SK-N-SH treated with all-trans-retinoic acid at 6 μM for 48 hours (cell line): ENCODE measurements around the gene MYLIP.
A peak's percentile ranks its signal among the peaks of the same experiment; 100 is the strongest.

Experiments used
- ATAC-seq: fragments of 200-7000 bp; cut with Tn5 transposase; 3 replicates; pipeline ENCODE4 v1.9.1; 2020; ENCODE audit warnings: mild to moderate bottlenecking, moderate library complexity
- ARNTL ChIP-seq: fragments of 450-650 bp; formaldehyde crosslinking; IDR thresholded peaks from 2 replicates; pipeline ENCODE4 v1.5.0; 2020; ENCODE audit warnings: low read depth, mild to moderate bottlenecking, moderate library complexity, borderline replicate concordance
- BACH2 ChIP-seq: fragments of 250-450 bp; sonication (Bioruptor Pico); IDR thresholded peaks from 2 replicates; pipeline ENCODE4 v1.9.0; 2021; ENCODE audit warnings: mild to moderate bottlenecking, borderline replicate concordance
- ESRRG ChIP-seq: fragments of 250-450 bp; sonication (Bioruptor Pico); IDR thresholded peaks from 2 replicates; pipeline ENCODE4 v1.6.1; 2021; ENCODE audit warnings: mild to moderate bottlenecking
- GLIS3 ChIP-seq: fragments of 250-450 bp; sonication (Bioruptor Pico); IDR thresholded peaks from 2 replicates; pipeline ENCODE4 v1.5.0; 2020; ENCODE audit warnings: mild to moderate bottlenecking, moderate library complexity
- ISL1 ChIP-seq: fragments of 250-450 bp; sonication (Bioruptor Pico); IDR thresholded peaks from 2 replicates; pipeline ENCODE4 v2.1.2; 2022; ENCODE audit warnings: mild to moderate bottlenecking, moderate library complexity
- OSR1 ChIP-seq: fragments of 250-450 bp; sonication (Bioruptor Pico); IDR thresholded peaks from 2 replicates; pipeline ENCODE4 v1.8.0; 2022; ENCODE audit warnings: moderate library complexity, mild to moderate bottlenecking, inconsistent platforms
- PPARA ChIP-seq: fragments of 250-450 bp; sonication (Bioruptor Pico); IDR thresholded peaks from 2 replicates; pipeline ENCODE4 v1.5.0; 2020; ENCODE audit warnings: mild to moderate bottlenecking, borderline replicate concordance
- RARB ChIP-seq: fragments of 250-450 bp; sonication (Bioruptor Pico); IDR thresholded peaks from 2 replicates; pipeline ENCODE4 v1.8.0; 2021; ENCODE audit warnings: mild to moderate bottlenecking, moderate library complexity
- SNAI2 ChIP-seq: fragments of 250-450 bp; sonication (Bioruptor Pico); IDR thresholded peaks from 2 replicates; pipeline ENCODE4 v1.5.0; 2020; ENCODE audit warnings: mild to moderate bottlenecking, moderate library complexity
- TCF4 ChIP-seq: fragments of 250-450 bp; sonication (Bioruptor Pico); IDR thresholded peaks from 2 replicates; pipeline ENCODE4 v1.8.0; 2021; ENCODE audit warnings: mild to moderate bottlenecking, moderate library complexity, borderline replicate concordance
- TOX ChIP-seq: fragments of 250-450 bp; sonication (Bioruptor Pico); IDR thresholded peaks from 2 replicates; pipeline ENCODE4 v1.8.0; 2021; ENCODE audit warnings: mild to moderate bottlenecking, moderate library complexity, borderline replicate concordance
- ZC3H10 ChIP-seq: fragments of 250-450 bp; sonication (Bioruptor Pico); IDR thresholded peaks from 2 replicates; pipeline ENCODE4 v1.5.1; 2021; ENCODE audit warnings: mild to moderate bottlenecking, moderate library complexity
- ZFP3 ChIP-seq: fragments of 250-450 bp; sonication (Bioruptor Pico); IDR thresholded peaks from 2 replicates; pipeline ENCODE4 v1.5.0; 2020; ENCODE audit warnings: mild to moderate bottlenecking, moderate library complexity
- ZFP30 ChIP-seq: fragments of 450-650 bp; formaldehyde crosslinking; IDR thresholded peaks from 2 replicates; pipeline ENCODE4 v1.5.0; 2022; ENCODE audit warnings: mild to moderate bottlenecking, moderate library complexity
- ZNF565 ChIP-seq: fragments of 450-650 bp; formaldehyde crosslinking; conservative IDR thresholded peaks from 2 replicates; pipeline ENCODE4 v1.5.0; 2020; ENCODE audit warnings: low read depth, mild to moderate bottlenecking, moderate library complexity
- ZNF70 ChIP-seq: fragments of 450-650 bp; formaldehyde crosslinking; IDR thresholded peaks from 2 replicates; pipeline ENCODE4 v1.5.0; 2020; ENCODE audit warnings: mild to moderate bottlenecking, moderate library complexity
- ZNF8 ChIP-seq: fragments of 450-650 bp; formaldehyde crosslinking; IDR thresholded peaks from 2 replicates; pipeline ENCODE4 v1.5.0; 2020; ENCODE audit warnings: mild to moderate bottlenecking, moderate library complexity
- TF ChIP-seq, protein P1 (sequence below): fragments of 250-450 bp; sonication (Bioruptor Pico); IDR thresholded peaks from 2 replicates; pipeline ENCODE4 v1.5.1; 2020; ENCODE audit warnings: low read depth, mild to moderate bottlenecking, moderate library complexity
- TF ChIP-seq, protein P2 (sequence below): fragments of 250-450 bp; sonication (Bioruptor Pico); IDR thresholded peaks from 2 replicates; pipeline ENCODE4 v1.5.0; 2020; ENCODE audit warnings: mild to moderate bottlenecking, moderate library complexity
- TF ChIP-seq, protein P3 (sequence below): fragments of 250-450 bp; sonication (Bioruptor Pico); IDR thresholded peaks from 2 replicates; pipeline ENCODE4 v1.8.0; 2021; ENCODE audit warnings: low read depth, mild to moderate bottlenecking, moderate library complexity, borderline replicate concordance
- TF ChIP-seq, protein P4 (sequence below): fragments of 250-450 bp; sonication (Bioruptor Pico); IDR thresholded peaks from 2 replicates; pipeline ENCODE4 v1.8.0; 2020; ENCODE audit warnings: mild to moderate bottlenecking, moderate library complexity, borderline replicate concordance

MYLIP gene

DNA sequence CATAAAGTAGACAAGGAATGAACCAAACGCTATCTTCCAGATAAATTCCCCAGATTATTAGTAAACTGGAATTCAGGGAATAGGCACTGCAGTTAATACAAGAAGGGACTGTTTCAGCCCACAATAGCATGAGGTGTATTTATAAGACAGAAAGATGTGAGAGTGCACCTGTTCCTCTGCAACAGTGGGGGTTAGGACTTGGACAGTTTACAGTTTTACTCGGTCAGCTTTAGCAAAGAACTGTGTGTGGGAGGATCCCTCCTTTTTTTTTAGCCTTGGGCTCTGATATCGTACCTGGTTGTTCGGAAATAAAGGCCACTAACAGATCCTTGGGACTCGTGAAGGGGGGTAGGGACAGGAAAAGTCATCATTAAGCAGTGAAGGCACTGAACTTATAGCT is 2.0 kb upstream of the MYLIP start (continued):
- no peak for TF ChIP-seq ZNF70 (CRISPR knock-in tag)

DNA sequence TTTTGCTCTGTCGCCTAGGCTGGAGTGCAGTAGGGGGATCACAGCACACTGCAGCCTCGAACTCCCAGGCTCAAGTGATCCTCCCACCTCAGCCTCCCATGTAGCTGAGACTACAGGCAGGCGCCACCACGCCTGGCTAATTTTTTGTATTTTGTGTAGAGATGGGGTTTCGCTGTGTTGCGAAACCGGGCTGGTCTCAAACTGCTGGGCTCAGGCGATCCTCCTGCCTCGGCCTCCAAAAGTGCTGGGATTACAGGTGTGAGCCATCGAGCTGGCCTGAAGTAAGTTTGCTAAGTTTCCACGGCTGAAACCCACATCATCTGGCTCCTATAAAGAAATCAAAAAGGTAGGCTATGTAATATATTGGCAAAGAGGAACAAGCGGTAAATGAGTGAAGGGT is 1.4 kb upstream of the MYLIP start:
- ATAC-seq: no peak
- TF ChIP-seq RARB (CRISPR knock-in tag): no peak
- TF ChIP-seq, protein P1, sequence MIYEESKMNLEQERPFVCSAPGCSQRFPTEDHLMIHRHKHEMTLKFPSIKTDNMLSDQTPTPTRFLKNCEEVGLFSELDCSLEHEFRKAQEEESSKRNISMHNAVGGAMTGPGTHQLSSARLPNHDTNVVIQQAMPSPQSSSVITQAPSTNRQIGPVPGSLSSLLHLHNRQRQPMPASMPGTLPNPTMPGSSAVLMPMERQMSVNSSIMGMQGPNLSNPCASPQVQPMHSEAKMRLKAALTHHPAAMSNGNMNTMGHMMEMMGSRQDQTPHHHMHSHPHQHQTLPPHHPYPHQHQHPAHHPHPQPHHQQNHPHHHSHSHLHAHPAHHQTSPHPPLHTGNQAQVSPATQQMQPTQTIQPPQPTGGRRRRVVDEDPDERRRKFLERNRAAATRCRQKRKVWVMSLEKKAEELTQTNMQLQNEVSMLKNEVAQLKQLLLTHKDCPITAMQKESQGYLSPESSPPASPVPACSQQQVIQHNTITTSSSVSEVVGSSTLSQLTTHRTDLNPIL (CRISPR knock-in tag): no peak
- TF ChIP-seq, protein P2, sequence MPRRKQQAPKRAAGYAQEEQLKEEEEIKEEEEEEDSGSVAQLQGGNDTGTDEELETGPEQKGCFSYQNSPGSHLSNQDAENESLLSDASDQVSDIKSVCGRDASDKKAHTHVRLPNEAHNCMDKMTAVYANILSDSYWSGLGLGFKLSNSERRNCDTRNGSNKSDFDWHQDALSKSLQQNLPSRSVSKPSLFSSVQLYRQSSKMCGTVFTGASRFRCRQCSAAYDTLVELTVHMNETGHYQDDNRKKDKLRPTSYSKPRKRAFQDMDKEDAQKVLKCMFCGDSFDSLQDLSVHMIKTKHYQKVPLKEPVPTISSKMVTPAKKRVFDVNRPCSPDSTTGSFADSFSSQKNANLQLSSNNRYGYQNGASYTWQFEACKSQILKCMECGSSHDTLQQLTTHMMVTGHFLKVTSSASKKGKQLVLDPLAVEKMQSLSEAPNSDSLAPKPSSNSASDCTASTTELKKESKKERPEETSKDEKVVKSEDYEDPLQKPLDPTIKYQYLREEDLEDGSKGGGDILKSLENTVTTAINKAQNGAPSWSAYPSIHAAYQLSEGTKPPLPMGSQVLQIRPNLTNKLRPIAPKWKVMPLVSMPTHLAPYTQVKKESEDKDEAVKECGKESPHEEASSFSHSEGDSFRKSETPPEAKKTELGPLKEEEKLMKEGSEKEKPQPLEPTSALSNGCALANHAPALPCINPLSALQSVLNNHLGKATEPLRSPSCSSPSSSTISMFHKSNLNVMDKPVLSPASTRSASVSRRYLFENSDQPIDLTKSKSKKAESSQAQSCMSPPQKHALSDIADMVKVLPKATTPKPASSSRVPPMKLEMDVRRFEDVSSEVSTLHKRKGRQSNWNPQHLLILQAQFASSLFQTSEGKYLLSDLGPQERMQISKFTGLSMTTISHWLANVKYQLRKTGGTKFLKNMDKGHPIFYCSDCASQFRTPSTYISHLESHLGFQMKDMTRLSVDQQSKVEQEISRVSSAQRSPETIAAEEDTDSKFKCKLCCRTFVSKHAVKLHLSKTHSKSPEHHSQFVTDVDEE (CRISPR knock-in tag): no peak
- TF ChIP-seq ZFP3 (CRISPR knock-in tag): no peak
- no peak for TF ChIP-seq BACH2 (CRISPR knock-in tag)
- no peak for TF ChIP-seq PPARA (CRISPR knock-in tag)
- no peak for TF ChIP-seq OSR1 (CRISPR knock-in tag)
- TF ChIP-seq, protein P3, sequence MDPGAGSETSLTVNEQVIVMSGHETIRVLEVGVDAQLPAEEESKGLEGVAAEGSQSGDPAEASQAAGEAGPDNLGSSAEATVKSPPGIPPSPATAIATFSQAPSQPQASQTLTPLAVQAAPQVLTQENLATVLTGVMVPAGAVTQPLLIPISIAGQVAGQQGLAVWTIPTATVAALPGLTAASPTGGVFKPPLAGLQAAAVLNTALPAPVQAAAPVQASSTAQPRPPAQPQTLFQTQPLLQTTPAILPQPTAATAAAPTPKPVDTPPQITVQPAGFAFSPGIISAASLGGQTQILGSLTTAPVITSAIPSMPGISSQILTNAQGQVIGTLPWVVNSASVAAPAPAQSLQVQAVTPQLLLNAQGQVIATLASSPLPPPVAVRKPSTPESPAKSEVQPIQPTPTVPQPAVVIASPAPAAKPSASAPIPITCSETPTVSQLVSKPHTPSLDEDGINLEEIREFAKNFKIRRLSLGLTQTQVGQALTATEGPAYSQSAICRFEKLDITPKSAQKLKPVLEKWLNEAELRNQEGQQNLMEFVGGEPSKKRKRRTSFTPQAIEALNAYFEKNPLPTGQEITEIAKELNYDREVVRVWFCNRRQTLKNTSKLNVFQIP (CRISPR knock-in tag): no peak
- no peak for TF ChIP-seq TCF4 (CRISPR knock-in tag)
- no peak for TF ChIP-seq TOX (CRISPR knock-in tag)
- no peak for TF ChIP-seq ZC3H10 (CRISPR knock-in tag)
- no peak for TF ChIP-seq ESRRG
- no peak for TF ChIP-seq SNAI2 (CRISPR knock-in tag)
- no peak for TF ChIP-seq ISL1
- TF ChIP-seq, protein P4, sequence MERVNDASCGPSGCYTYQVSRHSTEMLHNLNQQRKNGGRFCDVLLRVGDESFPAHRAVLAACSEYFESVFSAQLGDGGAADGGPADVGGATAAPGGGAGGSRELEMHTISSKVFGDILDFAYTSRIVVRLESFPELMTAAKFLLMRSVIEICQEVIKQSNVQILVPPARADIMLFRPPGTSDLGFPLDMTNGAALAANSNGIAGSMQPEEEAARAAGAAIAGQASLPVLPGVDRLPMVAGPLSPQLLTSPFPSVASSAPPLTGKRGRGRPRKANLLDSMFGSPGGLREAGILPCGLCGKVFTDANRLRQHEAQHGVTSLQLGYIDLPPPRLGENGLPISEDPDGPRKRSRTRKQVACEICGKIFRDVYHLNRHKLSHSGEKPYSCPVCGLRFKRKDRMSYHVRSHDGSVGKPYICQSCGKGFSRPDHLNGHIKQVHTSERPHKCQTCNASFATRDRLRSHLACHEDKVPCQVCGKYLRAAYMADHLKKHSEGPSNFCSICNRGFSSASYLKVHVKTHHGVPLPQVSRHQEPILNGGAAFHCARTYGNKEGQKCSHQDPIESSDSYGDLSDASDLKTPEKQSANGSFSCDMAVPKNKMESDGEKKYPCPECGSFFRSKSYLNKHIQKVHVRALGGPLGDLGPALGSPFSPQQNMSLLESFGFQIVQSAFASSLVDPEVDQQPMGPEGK (CRISPR knock-in tag): no peak

DNA sequence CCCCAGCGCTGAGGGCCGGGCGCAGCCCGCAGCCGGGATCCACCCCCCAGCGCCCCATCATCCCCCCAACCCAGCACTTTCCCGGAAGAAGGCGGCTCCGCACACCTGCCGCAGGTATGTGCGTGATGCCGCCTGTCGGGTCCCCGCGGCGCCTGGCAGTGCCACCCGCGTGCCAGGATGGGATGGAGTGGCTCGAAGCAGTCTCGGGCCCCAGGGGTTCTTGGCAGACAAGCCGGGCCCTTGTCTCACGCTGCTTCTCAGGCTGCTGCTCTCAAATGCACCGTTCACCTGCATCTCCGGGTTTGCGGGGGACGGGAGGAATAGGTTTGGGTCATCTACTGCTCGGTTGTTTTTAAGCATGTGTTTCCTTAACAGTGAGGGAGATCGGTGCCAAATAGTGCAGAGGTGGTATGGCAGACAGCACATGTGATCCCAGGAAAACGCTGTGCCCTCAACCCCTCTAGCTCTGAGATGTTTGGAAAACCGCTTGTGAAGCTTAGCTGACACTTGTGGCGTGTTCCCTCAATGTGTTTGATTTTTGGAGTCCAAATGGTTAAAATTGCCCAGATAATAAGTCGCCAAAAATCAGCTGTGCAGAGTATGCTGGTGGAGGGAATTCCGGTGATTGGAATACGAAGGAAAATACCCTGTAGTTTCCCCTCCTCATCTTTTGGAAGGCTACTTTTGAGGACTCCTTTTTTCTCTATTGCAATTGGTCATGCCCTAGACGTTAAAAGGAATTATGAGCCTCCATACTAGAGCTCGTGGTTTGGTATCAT is 926 bp downstream of the MYLIP start:
- peak; percentile 5 for ATAC-seq
- TF ChIP-seq ZNF70 (CRISPR knock-in tag) (no peak), RARB (CRISPR knock-in tag) (no peak), ISL1 (no peak), ZFP30 (CRISPR knock-in tag) (no peak), ZNF565 (CRISPR knock-in tag) (no peak), TCF4 (CRISPR knock-in tag) (no peak), ARNTL (no peak), ZNF8 (CRISPR knock-in tag) (no peak), ZFP3 (CRISPR knock-in tag) (no peak), ZC3H10 (CRISPR knock-in tag) (no peak), ESRRG (no peak), SNAI2 (CRISPR knock-in tag) (no peak), TOX (CRISPR knock-in tag) (no peak), PPARA (CRISPR knock-in tag) (no peak), GLIS3 (CRISPR knock-in tag) (no peak)
- TF ChIP-seq, protein P4 (CRISPR knock-in tag): no peak
- TF ChIP-seq, protein P2 (CRISPR knock-in tag): no peak
- TF ChIP-seq, protein P1 (CRISPR knock-in tag): no peak
